ENCODE results near the gene LIX1. TPM values are rescaled to one million over a fixed set of nuclear protein-coding genes. Genes with fewer than 3 reads are reported as not detected.
"Not testable (repeated sequence)": the region's sequence is repeated elsewhere in the genome, so short reads cannot be mapped to it uniquely, and the experiment has no call there.

Gene LIX1
- total RNA-seq = 1 to 10 TPM in 3 of 5 donors, not detected in 2; 1.3 to 1.8 (median 1.3) TPM
- polyA plus RNA-seq = under 1 TPM in 2 of 3 donors, not detected in 1; 0.12 to 0.23 TPM
- long read RNA-seq, donor 1, full-length matches to known transcripts = 3 of 3 reads
- long read RNA-seq, donor 1, partial matches to known transcripts = 0 of 3 reads
- long read RNA-seq, donor 1, other reads (novel, unspliced or antisense) = 0 of 3 reads
- long read RNA-seq, donor 2, full-length matches to known transcripts = 2 of 2 reads
- long read RNA-seq, donor 2, partial matches to known transcripts = 0 of 2 reads
- long read RNA-seq, donor 2, other reads (novel, unspliced or antisense) = 0 of 2 reads
- long read RNA-seq, donor 3 = 0 reads
- long read RNA-seq, donor 4 = 0 reads
- long read RNA-seq, donor 5, full-length matches to known transcripts = 2 of 2 reads
- long read RNA-seq, donor 5, partial matches to known transcripts = 0 of 2 reads
- long read RNA-seq, donor 5, other reads (novel, unspliced or antisense) = 0 of 2 reads
- long read RNA-seq, donor 6, full-length matches to known transcripts = 1 of 1 reads
- long read RNA-seq, donor 6, partial matches to known transcripts = 0 of 1 reads
- long read RNA-seq, donor 6, other reads (novel, unspliced or antisense) = 0 of 1 reads
- long read RNA-seq, donor 7, full-length matches to known transcripts = 5 of 5 reads
- long read RNA-seq, donor 7, partial matches to known transcripts = 0 of 5 reads
- long read RNA-seq, donor 7, other reads (novel, unspliced or antisense) = 0 of 5 reads
- long read RNA-seq, donor 8 = 0 reads
- long read RNA-seq, donor 9, full-length matches to known transcripts = 1 of 1 reads
- long read RNA-seq, donor 9, partial matches to known transcripts = 0 of 1 reads
- long read RNA-seq, donor 9, other reads (novel, unspliced or antisense) = 0 of 1 reads
- long read RNA-seq, donor 10 = 0 reads

DNA sequence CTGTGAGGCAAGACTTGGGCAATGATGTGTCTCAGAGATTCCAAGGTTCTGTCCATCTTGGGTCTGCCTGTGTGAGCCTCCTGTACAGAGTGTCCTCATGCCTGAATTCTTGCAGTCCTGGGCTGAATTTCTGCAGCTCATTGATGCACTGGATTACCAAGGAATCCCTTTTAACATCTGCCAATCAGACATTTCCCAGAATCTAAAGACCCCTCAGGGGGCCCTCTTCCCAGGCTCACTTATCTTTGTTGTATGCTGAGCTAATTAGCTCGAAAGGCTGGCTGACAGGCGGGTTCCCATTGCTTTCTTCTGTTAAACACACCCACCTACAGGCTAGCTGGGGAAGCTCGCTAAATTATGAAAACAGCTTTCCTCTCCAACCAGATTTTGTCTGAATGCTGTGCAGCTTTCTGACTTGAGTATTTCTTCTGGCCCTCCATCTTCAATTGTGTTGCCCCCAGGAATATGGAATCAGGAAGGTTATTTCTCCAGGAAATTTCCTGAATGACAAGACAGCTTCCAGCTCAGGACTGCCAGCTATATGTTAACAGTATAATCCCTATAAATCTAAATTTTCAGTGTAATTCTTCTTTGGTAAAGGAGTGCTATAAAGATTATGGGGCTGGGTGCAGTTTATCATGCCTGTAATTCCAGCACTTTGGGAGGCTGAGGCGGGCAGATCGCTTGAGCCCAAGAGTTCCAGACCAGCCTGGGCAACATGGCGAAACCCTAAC, at the start of gene LIX1:
TSS of gene LIX1 (minus strand) at position 91 of the 734 bp plus-strand sequence. CDS start at position 56, 35 bp downstream.
- H3K36me3 ChIP-seq = no peaks in the 10 kb centered on the region
- no peak within 1 kb of the TSS for H3K4me3 ChIP-seq
- no peak within 1 kb of the TSS for H3K27ac ChIP-seq
- H3K4me1 ChIP-seq = peaks cover 0 to 28% (median 0%) of the 10 kb centered on the region in 4 donors
- TF ChIP-seq CTCF (IDR thresholded peaks at IDR 0.05) (peak in 4 of 7 experiments; percentile 12 to 34 (median 30)), EP300 (IDR thresholded peaks at IDR 0.05) (no peak)
- intact Hi-C loops (cut with DNase I; ENCODE audit: low total_unique reads) = no loop called here
- H3K27me3 ChIP-seq = no peaks in the 10 kb centered on the region
- no peaks in the 10 kb centered on the region for H3K9me3 ChIP-seq
- peak in 1 of 2 donors; percentile 77 for DNase-seq
- 49 to 54% (median 51%) methylated on average over 6 of the region's 6 CpGs for WGBS, 5 donors

DNA sequence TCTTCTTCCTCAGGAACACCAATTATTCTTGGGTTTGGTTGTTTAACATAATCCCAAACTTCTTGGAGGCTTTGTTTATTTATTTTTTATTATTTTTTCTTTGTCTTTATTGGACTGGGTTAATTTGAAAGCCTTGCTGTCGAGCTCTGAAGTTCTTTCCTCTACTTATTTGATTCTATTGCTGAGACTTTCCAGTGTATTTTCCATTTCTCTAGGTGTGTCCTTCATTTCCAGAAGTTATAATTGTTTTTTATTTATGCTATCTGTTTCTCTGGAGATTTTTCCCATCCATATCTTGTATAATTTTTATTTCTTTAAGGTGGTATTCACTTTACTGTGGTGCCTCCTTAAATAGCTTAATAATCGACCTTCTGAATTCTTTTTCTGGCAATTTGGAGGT, 49.5 kb upstream of the LIX1 start:
- Histone ChIP-seq H3K27ac (no peak overlapping the region), H3K36me3 (no peaks in the 10 kb centered on the region), H3K4me3 (no peak overlapping the region), H3K4me1 (no peaks in the 10 kb centered on the region), H3K9me3 (no peaks in the 10 kb centered on the region), H3K27me3 (no peaks in the 10 kb centered on the region)
- WGBS, 5 donors = 79 to 93% (median 85%) methylated on average over 2 of the region's 2 CpGs
- no peak for TF ChIP-seq EP300 (IDR thresholded peaks at IDR 0.05)
- DNase-seq = no peak
- intact Hi-C loops (cut with DNase I; ENCODE audit: low total_unique reads) = no loop called here

DNA sequence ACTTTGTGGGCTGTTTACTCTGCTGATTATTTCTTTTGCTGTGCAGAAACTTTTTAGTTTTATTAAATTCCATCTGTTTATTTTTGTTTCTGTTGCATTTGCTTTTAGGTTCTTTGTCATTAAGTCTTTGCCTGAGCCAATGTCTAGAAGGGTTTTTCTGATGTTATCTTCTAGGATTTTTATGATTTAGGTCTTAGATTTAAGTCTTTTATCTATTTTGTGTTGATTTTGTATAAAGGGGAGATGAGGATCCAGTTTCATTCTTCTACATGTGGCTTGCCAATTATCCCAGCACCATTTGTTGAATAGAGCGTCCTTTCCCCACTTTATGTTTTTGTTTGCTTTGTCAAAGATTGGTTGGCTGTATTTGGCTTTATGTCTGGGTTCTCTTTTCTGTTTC, 47.1 kb upstream of the LIX1 start:
- H3K9me3 ChIP-seq; H3K4me1 ChIP-seq; H3K27me3 ChIP-seq; H3K36me3 ChIP-seq; H3K4me3 ChIP-seq; DNase-seq; intact Hi-C loops (cut with DNase I; ENCODE audit: low total_unique reads); H3K27ac ChIP-seq: not testable (repeated sequence)
- 82 to 100% (median 91%) methylated on average over 1 of the region's 1 CpG for WGBS, 5 donors

DNA sequence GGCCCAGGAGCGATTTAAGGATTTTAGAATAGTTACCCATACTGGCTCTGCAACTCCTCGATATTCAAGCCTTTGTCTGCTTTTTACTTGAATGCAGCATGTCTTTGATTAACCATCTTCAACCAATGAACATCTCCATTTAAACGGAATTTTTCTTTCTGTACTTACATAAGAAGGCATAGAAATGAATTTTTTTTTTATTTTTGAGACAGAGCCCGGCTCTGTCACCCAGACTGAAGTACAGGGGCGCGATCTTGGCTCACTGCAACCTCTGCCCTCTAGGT, 41.5 kb upstream of the LIX1 start:
- intact Hi-C loops (cut with DNase I; ENCODE audit: low total_unique reads) = no loop called here
- TF ChIP-seq EP300 (IDR thresholded peaks at IDR 0.05) (no peak), POLR2AphosphoS5 (IDR thresholded peaks at IDR 0.05) (no peak), POLR2A (IDR thresholded peaks at IDR 0.05) (no peak), CTCF (IDR thresholded peaks at IDR 0.05) (no peak)
- H3K27me3 ChIP-seq = no peaks in the 10 kb centered on the region
- WGBS, 5 donors = 35 to 48% (median 45%) methylated on average over 6 of the region's 6 CpGs
- H3K4me1 ChIP-seq = peaks cover 9 to 32% (median 28%) of the 10 kb centered on the region in 4 donors
- H3K36me3 ChIP-seq = peaks cover 1 to 7% (median 4%) of the 10 kb centered on the region in 4 donors
- peak overlapping the region; percentile 88 to 93 (median 92) for H3K27ac ChIP-seq
- peak overlapping the region; percentile 70 to 89 (median 80) for H3K4me3 ChIP-seq
- no peaks in the 10 kb centered on the region for H3K9me3 ChIP-seq
- DNase-seq = no peak
